Mesothelial cell of epicardium (in vitro differentiated cells): ENCODE measurements around the gene GLCCI1. TPM values are rescaled to one million over a fixed set of nuclear protein-coding genes. Genes with fewer than 3 reads are reported as not detected.

ENCODE experiments used
- DNase-seq, 2 experiments: peaks; one replicate each; pipeline ENCODE4 v3.0.0; 2021; ENCODE audit warnings: low spot score in 2 of 2; ENCODE audit not compliant: unreplicated experiment in 2 of 2
- H3K27ac Mint-ChIP-seq: 2 replicates; pipeline ENCODE4 v1.8.0; 2021; ENCODE audit warnings: mixed read lengths
- H3K27me3 Mint-ChIP-seq: 2 replicates; pipeline ENCODE4 v1.8.0; 2021; ENCODE audit warnings: low read depth, mixed read lengths
- H3K36me3 Mint-ChIP-seq: 2 replicates; pipeline ENCODE4 v1.8.0; 2021; ENCODE audit warnings: mixed read lengths
- H3K4me1 Mint-ChIP-seq: 2 replicates; pipeline ENCODE4 v1.8.0; 2021; ENCODE audit warnings: mixed read lengths
- H3K4me3 Mint-ChIP-seq: 2 replicates; pipeline ENCODE4 v1.8.0; 2021; ENCODE audit warnings: mild to moderate bottlenecking, moderate library complexity, mixed read lengths
- H3K9me3 Mint-ChIP-seq: 2 replicates; pipeline ENCODE4 v1.8.0; 2021; ENCODE audit warnings: mixed read lengths
- total RNA-seq: library from RNA; stranded (reverse); gene quantifications from 3 replicates; pipeline ENCODE4 v1.2.1, GENCODE V29; 2021
- TF ChIP-seq, protein P1 (sequence below): fragments of 200-600 bp; sonication (generic); IDR thresholded peaks from one replicate; pipeline ENCODE4 v1.5.0; 2021; ENCODE audit warnings: antibody characterized with exemption; ENCODE audit not compliant: unreplicated experiment

The GLCCI1 gene
- total RNA-seq, 1 donor from 2014 or later, result 30.2 TPM

DNA sequence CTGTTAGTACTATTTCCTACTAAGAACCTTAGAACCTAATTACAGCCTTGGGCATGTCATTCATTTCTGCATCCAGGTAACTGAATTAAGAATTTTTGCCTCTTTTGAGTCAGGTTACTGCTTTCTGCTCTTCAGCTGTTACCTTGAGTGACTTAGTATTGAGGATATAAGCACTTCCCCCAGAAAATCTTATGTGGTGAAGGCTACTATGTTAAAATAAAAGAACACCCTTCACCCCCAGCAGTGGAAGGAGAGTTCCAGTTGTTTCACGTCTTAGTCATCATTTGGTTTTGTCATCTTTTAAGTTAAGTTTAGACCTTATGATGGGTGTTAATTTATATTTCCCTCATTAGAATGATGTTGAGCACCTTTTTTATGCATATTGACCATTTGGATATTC, 82.8 kb downstream of the GLCCI1 start:
- Mint-ChIP-seq H3K4me1 (no peaks in the 10 kb centered on the region), H3K36me3 (peaks cover 11% of the 10 kb centered on the region), H3K27ac (no peak overlapping the region), H3K4me3 (no peak overlapping the region), H3K9me3 (peaks cover 4% of the 10 kb centered on the region), H3K27me3 (no peaks in the 10 kb centered on the region)
- TF ChIP-seq, protein P1, sequence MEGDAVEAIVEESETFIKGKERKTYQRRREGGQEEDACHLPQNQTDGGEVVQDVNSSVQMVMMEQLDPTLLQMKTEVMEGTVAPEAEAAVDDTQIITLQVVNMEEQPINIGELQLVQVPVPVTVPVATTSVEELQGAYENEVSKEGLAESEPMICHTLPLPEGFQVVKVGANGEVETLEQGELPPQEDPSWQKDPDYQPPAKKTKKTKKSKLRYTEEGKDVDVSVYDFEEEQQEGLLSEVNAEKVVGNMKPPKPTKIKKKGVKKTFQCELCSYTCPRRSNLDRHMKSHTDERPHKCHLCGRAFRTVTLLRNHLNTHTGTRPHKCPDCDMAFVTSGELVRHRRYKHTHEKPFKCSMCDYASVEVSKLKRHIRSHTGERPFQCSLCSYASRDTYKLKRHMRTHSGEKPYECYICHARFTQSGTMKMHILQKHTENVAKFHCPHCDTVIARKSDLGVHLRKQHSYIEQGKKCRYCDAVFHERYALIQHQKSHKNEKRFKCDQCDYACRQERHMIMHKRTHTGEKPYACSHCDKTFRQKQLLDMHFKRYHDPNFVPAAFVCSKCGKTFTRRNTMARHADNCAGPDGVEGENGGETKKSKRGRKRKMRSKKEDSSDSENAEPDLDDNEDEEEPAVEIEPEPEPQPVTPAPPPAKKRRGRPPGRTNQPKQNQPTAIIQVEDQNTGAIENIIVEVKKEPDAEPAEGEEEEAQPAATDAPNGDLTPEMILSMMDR, result no peak
- DNase-seq, result no peak

DNA sequence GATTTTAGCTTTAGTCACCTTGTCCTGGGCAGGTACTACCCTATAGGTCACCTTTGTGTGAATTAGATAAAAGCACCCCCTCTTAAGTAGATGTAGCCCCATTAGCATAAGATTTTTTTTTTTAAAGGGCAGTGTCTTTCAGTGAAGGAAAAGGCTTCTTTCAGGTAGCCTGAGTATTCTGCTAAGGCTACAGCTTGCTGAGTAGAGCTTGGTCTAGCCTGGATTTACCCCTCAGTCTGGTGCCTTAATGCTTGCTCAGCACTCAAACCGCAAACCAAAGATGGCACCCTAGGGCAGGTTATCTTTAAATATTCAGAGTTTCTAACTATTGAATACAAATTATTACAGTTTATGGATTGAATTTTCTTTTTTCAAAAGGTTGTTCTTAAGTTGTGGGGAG, 83.4 kb downstream of the GLCCI1 start:
- TF ChIP-seq, protein P1, result no peak
- no peak overlapping the region for H3K27ac Mint-ChIP-seq
- no peak overlapping the region for H3K4me3 Mint-ChIP-seq
- H3K9me3 Mint-ChIP-seq, result peaks cover 4% of the 10 kb centered on the region
- no peak for DNase-seq
- no peaks in the 10 kb centered on the region for H3K4me1 Mint-ChIP-seq
- H3K36me3 Mint-ChIP-seq, result peaks cover 16% of the 10 kb centered on the region
- no peaks in the 10 kb centered on the region for H3K27me3 Mint-ChIP-seq

DNA sequence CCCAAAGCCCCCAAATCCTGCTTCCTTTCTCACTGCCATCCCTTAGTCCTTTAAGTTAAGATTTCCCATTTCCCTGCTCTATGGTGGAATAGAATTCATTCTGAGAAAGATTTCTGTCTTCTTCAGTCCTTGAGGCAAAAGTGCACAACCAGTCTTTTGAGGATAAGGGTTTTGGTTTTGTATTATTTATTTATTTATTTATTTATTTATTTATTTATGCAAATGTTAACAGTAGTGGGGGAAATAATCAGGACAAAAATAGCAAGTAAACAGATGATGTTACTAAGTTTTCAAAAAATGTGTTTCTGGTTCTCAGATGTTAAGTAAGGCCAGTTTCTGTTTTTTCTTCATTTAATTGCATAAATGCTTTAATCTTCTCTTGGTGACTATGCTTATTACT, 84.2 kb downstream of the GLCCI1 start:
- no peaks in the 10 kb centered on the region for H3K4me1 Mint-ChIP-seq
- no peak overlapping the region for H3K27ac Mint-ChIP-seq
- TF ChIP-seq, protein P1, result no peak

DNA sequence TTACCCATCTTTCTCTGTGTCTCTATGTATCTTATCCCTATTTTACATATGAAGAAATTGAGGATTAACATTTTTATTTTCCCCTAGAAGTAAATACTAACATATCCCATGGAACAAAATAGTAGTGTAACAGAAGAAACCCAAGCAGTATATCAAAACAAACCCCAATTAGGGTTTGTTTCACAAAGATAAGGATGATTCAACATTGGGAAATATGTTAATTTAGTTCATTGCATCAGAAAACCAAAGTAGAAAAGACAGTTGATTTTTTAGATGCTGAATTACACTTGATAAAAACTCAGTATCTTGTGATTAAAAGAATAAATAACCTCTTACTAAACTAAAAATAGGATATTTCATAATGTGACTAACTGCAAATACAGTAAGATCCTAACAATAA, 87.8 kb downstream of the GLCCI1 start:
- Mint-ChIP-seq H3K9me3 (no peaks in the 10 kb centered on the region), H3K4me3 (no peak overlapping the region), H3K27me3 (no peaks in the 10 kb centered on the region), H3K27ac (no peak overlapping the region), H3K36me3 (peaks cover 20% of the 10 kb centered on the region), H3K4me1 (no peaks in the 10 kb centered on the region)
- DNase-seq, result no peak
- TF ChIP-seq, protein P1, result no peak

More for the DNA sequence above, 84.2 kb downstream of the GLCCI1 start:
- Mint-ChIP-seq H3K27me3 (no peaks in the 10 kb centered on the region), H3K36me3 (peaks cover 18% of the 10 kb centered on the region), H3K9me3 (peaks cover 4% of the 10 kb centered on the region), H3K4me3 (no peak overlapping the region)
- DNase-seq, result no peak

DNA sequence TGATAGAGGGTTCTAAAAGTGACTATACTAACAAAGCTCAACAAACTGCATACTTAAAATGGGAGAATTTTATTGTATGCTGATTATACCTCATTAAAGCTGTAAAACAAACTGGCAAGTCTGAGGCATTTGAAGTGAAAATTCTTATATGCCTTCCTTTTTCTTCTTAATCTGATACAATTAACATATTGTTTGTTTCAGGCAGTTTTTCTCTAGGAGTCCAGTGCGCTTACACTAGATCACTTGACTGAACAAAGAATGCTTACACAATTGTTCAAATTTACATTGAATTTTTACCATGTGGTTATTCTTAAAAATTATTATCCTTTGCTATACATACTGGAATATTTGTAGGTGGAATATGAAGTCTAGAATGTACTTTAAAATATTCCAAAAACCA, 89.0 kb downstream of the GLCCI1 start:
- TF ChIP-seq, protein P1, result no peak
- Mint-ChIP-seq H3K4me1 (no peaks in the 10 kb centered on the region), H3K9me3 (peaks cover 1% of the 10 kb centered on the region), H3K27ac (no peak overlapping the region), H3K4me3 (no peak overlapping the region), H3K36me3 (peaks cover 25% of the 10 kb centered on the region), H3K27me3 (no peaks in the 10 kb centered on the region)
- no peak for DNase-seq

DNA sequence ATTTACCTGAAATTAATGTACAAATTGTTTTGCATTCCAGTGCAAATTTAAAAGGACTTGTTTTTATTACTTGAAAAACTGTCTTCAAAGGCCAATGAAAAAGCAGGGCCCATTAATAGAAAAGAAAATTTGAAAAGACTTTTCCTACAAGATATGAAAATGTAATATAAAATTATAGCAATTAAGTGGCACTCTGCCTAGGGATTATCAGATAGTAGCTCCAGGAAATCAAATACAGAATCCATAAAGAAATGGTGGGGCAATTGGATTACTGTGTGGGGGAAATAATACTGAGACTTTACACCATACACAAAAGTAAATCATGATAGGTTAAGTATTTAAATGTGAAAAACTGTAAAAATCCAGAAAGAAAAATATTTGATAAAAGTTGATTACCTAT, 89.7 kb downstream of the GLCCI1 start:
- no peak for DNase-seq
- Mint-ChIP-seq H3K9me3 (peaks cover 4% of the 10 kb centered on the region), H3K4me3 (no peak overlapping the region)

More for the DNA sequence above, 89.7 kb downstream of the GLCCI1 start:
- TF ChIP-seq, protein P1, result no peak
- no peaks in the 10 kb centered on the region for H3K27me3 Mint-ChIP-seq
- no peaks in the 10 kb centered on the region for H3K4me1 Mint-ChIP-seq
- peaks cover 29% of the 10 kb centered on the region for H3K36me3 Mint-ChIP-seq
- H3K27ac Mint-ChIP-seq, result no peak overlapping the region
